ENCODE data around the gene LIMS2.
A peak's percentile ranks its signal among the peaks of the same experiment; 100 is the strongest.

Gene LIMS2

DNA sequence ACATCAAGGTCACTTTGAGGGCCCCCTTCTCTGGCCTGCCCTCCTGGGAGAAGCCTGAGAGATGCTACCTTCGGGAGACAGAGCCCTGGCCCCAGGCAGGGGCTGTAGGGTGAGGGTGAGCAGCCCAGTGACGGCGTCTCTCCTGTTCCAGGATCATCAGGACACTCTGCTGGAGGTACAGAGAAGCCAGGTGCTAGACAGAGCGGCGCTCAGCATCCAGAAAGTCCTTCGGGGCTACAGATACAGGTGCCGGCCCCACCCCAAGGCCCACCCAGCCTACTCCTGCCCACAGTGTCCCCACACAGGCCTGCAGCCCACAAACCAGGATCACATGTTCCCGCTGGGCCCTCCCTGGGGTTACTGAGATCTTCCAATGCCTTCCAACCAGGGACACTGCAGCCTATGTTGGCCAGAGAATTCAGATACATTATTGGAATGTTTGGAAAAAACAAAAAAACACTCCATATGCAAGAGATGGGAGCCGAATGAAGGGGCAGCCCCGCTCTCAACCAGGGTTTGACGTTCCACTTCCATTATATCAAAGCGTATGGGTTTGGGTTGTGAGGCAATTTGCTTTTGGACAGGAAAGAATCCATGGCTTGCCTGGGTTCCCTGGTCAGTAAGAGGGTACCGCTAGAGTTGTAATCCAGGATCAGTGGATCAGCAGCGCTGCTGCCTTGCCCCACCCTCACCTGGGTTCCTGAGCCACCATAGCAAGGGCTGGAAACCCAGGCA lies 78.9 kb downstream of the LIMS2 start:
- no peak for DNase-seq

DNA sequence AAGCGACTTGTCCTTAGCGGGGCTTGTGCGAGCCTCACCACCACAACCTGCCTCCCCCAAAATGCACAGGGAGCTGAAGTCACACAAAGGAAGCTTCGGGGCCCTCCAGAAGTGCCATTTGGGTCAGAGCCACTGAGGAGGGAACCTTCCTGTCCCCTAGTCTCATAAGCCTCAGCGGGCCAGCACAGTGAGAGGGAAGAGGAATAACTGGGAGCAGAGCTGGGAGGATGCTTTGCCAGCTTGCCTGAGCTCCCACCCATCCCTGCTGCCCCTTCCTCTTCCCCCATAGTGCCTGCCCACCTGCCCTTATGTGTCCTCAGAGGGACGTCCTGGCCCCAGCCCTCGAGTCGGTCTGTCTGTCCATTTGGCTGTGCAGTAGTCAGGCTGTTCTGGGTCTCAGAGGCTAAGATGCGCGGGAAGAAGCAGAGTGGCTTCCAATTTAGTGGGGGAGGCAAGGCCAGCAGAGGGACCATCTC lies 81.2 kb downstream of the LIMS2 start:
- no peak for DNase-seq

DNA sequence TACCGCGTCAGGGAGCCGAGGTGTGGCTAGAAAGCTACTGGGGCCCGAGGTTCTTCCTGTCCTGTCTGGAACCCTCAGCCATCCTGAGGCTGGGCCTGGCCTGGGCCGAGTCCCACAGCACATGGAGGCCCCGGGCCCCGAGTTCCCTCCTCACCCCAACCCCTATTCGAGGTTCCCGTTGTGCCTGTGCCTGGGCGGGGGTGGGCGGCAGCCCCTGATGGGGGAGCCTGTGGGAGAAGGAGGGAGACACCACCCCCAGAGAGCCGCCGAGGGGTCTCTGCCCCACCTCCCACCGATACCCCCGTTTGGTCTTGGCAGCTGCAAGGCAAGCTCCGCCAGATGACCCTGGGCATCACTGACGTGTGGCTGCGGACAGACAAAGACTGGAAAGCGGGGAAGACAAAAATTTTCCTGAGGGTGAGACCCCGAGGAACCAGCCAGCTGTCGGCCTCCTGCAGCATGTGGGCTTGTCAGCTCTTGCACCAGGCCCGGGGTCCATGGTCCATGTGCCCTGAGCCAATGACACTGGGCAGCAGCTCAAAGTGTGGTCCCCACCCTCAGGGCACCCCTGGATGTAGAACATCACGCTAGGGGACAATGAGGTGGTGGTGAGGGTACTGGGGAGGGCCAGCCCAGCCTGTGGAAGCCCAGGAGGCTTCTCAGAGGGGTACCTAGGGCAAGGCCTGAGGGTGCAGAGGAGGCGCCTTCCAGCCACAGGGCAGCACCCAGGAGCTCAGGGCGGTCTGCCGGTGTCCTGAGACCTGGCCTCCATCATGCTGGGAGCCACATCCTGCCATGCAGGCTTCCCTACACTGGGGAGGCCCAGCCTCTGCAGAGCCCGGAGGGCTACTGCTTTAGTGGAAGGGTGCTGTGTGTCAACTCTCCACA lies 81.9 kb downstream of the LIMS2 start:
- no peak for DNase-seq

- DNase-seq = no peak
These were observed 82.5 kb downstream of the LIMS2 start for GRCh38 chr2:127592761-127593227.

DNA sequence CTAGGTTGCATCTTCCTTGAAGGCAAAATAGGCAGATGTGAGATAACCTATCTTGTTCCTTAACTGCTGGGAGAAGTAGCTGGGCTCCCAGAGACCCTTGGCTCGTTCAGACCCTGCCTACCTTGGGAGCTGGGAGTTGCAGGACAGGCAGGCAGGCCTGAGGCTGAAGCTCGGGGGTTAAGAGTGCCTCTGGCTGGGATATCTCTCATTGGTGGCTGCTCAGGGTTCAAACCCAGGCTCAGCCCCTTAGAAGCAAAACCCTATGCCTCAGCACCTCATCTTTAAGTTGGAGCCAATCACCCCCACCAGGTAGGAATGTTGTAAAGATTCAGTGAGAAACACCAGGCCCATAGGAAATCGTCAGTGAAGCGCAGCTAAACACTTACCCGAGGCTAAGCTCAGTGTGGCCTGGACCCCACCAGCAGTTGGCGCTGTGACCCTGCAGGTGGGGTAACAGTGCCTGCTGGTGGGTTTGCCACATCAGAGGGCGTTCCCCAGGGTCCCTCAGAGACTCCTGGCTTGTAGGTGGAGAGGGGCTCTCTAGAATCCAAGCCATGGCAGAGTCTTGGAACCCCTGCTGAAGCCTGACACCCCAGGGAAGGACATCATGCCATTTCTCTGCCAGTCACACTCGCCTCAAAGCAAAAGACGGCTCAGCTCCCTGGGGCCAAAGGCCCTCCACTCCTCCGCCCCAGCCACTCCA lies 84.0 kb downstream of the LIMS2 start:
- DNase-seq = peak; percentile 22

DNA sequence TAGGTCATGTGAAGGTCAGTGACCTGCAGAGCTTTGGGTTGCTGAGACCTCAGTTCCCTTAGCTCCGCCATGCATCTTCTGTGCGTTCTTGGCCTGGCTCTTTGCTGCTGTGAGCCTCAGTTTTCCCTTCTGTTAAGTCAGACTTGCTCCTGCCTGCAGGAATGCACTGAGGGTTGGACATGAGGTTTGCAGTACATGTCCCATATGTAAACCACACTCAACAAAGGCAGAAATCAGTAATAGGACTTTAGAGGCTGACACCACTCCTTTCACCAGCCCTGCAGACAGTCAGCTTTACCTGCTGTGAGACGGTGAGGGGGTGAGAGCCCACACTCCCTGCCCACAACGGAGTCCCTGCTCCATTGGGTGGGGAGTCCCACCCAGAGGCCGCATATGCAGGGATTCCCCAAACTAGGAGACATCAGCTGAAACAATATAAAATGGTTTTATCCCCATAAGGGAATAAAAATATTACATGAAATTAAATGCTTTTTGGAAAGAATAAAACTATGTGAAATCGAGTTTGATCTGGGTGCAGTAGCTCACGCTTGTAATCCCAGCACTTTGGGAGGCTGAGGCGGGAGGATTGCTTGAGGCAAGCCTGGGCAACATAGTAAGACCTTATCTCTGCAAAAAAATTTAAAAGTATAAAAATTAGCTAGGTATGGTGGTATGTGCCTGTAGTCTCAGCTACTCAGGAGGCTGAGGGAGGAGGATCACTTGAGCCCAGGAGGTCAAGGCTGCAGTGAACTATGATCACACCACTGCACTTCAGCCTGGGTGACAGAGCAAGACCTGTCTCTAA lies 84.7 kb downstream of the LIMS2 start:
- no peak for DNase-seq

DNA sequence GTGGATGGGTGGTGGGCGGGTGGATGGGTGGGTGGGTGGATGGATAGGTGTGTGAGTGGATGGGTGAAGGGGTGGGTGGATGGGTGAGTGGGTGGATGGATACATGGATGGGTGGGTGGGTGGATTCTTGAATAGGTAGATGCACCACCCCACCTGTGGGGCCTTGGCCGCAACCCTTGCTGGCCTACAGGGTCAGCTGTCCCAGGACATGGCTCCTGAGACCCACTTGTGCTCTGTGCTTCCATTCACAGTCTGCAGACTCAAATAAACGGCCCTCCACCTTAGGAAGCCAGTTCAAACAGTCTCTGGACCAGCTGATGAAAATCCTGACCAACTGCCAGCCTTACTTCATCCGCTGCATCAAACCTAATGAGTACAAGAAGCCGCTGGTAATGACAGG lies 85.5 kb downstream of the LIMS2 start:
- DNase-seq = no peak

DNA sequence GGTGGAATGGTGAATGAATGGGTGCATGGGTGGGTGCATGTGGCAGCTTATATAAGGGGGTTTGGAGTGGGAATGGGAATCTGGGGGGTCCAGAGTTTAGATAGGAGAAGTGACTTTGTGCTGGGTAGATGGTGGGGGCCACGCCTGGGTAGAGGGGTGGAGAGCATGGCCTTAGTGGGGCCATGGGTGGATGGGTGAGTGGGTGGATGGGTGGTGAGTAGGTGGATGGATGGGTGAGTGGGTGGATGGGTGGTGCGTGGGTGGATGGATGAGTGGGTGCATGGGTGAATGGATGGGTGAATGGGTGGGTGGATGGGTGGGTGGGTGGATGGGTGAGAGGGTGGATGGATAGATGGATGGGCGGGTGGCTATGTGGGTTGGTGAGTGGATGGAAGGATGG lies 86.0 kb downstream of the LIMS2 start:
- DNase-seq = no peak
